Measurements from ENCODE around the gene LTBP1. TPM values are rescaled to one million over a fixed set of nuclear protein-coding genes. Genes with fewer than 3 reads are reported as not detected.

Gene LTBP1
- total and polyA plus RNA-seq, 10 of the 15 experiments (the other 5 are each of a cell fraction or from before 2014, with no cell fraction given) = 0.01 to 0.28 (median 0.12) TPM; not detected in 2

GRCh38 chr2:33202641-33203522, 256.1 kb downstream of the LTBP1 start:
- CTCF ChIA-PET = no interaction called here
- SMC1A ChIA-PET (ENCODE audit: uncharacterized antibody, unreplicated experiment) = interaction anchor here (0.6 kb wide), 1 partner anchor 1024 kb away, joined by 3 read pairs; no protein-coding TSS in a partner anchor

More at GRCh38 chr2:33202641-33203522, 256.1 kb downstream of the LTBP1 start:
- FAIRE-seq = no peak
- no peaks in the 10 kb centered on the region for H3K27me3 ChIP-seq (replicated peaks in 1 of 2; ENCODE audit: control insufficient read depth in 2 of 2, insufficient read depth in 2 of 2, low read length in 1 of 2)
- WGBS (ENCODE audit: insufficient coverage, insufficient replicate concordance, low lambda C conversion rate, missing lambda C conversion rate) = 76% methylated on average over 9 of the region's 9 CpGs
- peaks cover 1% of the 10 kb centered on the region; the same call in 1 of the 3 replicates for H3K9me3 ChIP-seq (replicated peaks; ENCODE audit: control insufficient read depth, insufficient read depth, low read length)
- intact Hi-C loops (cut with micrococcal nuclease; ENCODE audit: unreplicated experiment) (no loop called here), in situ Hi-C loops (cut with MboI) (no loop called here)
- ChIA-PET POLR2A (no interaction called here), RAD21 (ENCODE audit: unreplicated experiment) (interaction anchor here (0.8 kb wide), 1 partner anchor 178 kb away, joined by 4 read pairs; no protein-coding TSS in a partner anchor)
- BruUV-seq (replicated peaks) = no TSS peak
- no peaks in the 10 kb centered on the region for H3K36me3 ChIP-seq (ENCODE audit: control insufficient read depth in 2 of 2, insufficient read depth in 2 of 2, low read length in 1 of 2)
- ATAC-seq = no peak
- H3K79me2 ChIP-seq (ENCODE audit: control insufficient read depth, insufficient read depth, low read length) = no peaks in the 10 kb centered on the region
- peaks cover 15% of the 10 kb centered on the region for H3K4me1 ChIP-seq (ENCODE audit: control insufficient read depth, insufficient read depth, low read length)
- DNase-seq (ENCODE audit: low read depth, low spot score) = no peak
- no peak overlapping the region for H2AFZ ChIP-seq (ENCODE audit: control insufficient read depth, low read depth, low read length)
- H4K20me1 ChIP-seq (ENCODE audit: control insufficient read depth, insufficient read depth) = no peaks in the 10 kb centered on the region
- TF ChIP-seq, protein P1, sequence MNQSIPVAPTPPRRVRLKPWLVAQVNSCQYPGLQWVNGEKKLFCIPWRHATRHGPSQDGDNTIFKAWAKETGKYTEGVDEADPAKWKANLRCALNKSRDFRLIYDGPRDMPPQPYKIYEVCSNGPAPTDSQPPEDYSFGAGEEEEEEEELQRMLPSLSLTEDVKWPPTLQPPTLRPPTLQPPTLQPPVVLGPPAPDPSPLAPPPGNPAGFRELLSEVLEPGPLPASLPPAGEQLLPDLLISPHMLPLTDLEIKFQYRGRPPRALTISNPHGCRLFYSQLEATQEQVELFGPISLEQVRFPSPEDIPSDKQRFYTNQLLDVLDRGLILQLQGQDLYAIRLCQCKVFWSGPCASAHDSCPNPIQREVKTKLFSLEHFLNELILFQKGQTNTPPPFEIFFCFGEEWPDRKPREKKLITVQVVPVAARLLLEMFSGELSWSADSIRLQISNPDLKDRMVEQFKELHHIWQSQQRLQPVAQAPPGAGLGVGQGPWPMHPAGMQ (IDR thresholded peaks at IDR 0.05; ENCODE audit: borderline replicate concordance) = no peak
- no peak for TF ChIP-seq SUZ12 (IDR thresholded peaks at IDR 0.05; ENCODE audit: unreplicated experiment)
- TF ChIP-seq TBL1XR1 (IDR thresholded peaks at IDR 0.05; ENCODE audit: low read depth, low read length) = no peak
- no peak for TF ChIP-seq NR2C1 (IDR thresholded peaks at IDR 0.05)
- no peak for TF ChIP-seq HDAC2 (IDR thresholded peaks at IDR 0.05)
- TF ChIP-seq NFYA (IDR thresholded peaks at IDR 0.05; ENCODE audit: borderline replicate concordance, low read depth, low read length) = no peak
- no peak for TF ChIP-seq RELA (IDR thresholded peaks at IDR 0.05; ENCODE audit: borderline replicate concordance, partially characterized antibody)
- TF ChIP-seq, protein P2, sequence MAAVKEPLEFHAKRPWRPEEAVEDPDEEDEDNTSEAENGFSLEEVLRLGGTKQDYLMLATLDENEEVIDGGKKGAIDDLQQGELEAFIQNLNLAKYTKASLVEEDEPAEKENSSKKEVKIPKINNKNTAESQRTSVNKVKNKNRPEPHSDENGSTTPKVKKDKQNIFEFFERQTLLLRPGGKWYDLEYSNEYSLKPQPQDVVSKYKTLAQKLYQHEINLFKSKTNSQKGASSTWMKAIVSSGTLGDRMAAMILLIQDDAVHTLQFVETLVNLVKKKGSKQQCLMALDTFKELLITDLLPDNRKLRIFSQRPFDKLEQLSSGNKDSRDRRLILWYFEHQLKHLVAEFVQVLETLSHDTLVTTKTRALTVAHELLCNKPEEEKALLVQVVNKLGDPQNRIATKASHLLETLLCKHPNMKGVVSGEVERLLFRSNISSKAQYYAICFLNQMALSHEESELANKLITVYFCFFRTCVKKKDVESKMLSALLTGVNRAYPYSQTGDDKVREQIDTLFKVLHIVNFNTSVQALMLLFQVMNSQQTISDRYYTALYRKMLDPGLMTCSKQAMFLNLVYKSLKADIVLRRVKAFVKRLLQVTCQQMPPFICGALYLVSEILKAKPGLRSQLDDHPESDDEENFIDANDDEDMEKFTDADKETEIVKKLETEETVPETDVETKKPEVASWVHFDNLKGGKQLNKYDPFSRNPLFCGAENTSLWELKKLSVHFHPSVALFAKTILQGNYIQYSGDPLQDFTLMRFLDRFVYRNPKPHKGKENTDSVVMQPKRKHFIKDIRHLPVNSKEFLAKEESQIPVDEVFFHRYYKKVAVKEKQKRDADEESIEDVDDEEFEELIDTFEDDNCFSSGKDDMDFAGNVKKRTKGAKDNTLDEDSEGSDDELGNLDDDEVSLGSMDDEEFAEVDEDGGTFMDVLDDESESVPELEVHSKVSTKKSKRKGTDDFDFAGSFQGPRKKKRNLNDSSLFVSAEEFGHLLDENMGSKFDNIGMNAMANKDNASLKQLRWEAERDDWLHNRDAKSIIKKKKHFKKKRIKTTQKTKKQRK (IDR thresholded peaks at IDR 0.05; ENCODE audit: low read depth, low read length) = no peak
- TF ChIP-seq SMAD5 (IDR thresholded peaks at IDR 0.05; ENCODE audit: low read depth) = no peak
- no peak for TF ChIP-seq SREBF1 (IDR thresholded peaks at IDR 0.05; ENCODE audit: low read length)
- TF ChIP-seq, protein P3, sequence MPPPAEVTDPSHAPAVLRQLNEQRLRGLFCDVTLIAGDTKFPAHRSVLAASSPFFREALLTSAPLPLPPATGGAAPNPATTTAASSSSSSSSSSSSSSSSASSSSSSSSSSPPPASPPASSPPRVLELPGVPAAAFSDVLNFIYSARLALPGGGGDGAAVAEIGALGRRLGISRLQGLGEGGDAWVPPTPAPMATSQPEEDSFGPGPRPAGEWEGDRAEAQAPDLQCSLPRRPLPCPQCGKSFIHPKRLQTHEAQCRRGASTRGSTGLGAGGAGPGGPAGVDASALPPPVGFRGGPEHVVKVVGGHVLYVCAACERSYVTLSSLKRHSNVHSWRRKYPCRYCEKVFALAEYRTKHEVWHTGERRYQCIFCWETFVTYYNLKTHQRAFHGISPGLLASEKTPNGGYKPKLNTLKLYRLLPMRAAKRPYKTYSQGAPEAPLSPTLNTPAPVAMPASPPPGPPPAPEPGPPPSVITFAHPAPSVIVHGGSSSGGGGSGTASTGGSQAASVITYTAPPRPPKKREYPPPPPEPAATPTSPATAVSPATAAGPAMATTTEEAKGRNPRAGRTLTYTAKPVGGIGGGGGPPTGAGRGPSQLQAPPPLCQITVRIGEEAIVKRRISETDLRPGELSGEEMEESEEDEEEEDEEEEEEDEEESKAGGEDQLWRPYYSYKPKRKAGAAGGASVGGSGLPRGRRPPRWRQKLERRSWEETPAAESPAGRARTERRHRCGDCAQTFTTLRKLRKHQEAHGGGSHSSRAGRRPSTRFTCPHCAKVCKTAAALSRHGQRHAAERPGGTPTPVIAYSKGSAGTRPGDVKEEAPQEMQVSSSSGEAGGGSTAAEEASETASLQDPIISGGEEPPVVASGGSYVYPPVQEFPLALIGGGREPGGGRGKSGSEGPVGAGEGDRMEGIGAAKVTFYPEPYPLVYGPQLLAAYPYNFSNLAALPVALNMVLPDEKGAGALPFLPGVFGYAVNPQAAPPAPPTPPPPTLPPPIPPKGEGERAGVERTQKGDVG (CRISPR knock-in tag; IDR thresholded peaks at IDR 0.05) = no peak
- no peak for TF ChIP-seq POLR2AphosphoS5 (IDR thresholded peaks at IDR 0.05; ENCODE audit: low read length)
- TF ChIP-seq IRF3 (IDR thresholded peaks at IDR 0.05) = no peak
- no peak for TF ChIP-seq NRF1 (conservative IDR thresholded peaks at IDR 0.05; ENCODE audit: low read depth, low read length)
- no peak for TF ChIP-seq IRF4 (IDR thresholded peaks at IDR 0.05; ENCODE audit: low read depth, low read length)
- H3K4me2 ChIP-seq (ENCODE audit: control insufficient read depth, insufficient read depth) = no peak overlapping the region
- no peak overlapping the region for H3K4me3 ChIP-seq
- no peak overlapping the region for H3K9ac ChIP-seq (ENCODE audit: control insufficient read depth, insufficient read depth, low read length)
- H3K27ac ChIP-seq (ENCODE audit: control insufficient read depth, insufficient read depth) = no peak overlapping the region

Data from GM12878 (cell line).